Non-pigmented ciliary epithelial cell (primary cell): Measurements from ENCODE around the gene KIR2DL4.
"Not testable (repeated sequence)": the region's sequence is repeated elsewhere in the genome, so short reads cannot be mapped to it uniquely, and the experiment has no call there.

Experiments used
- DNase-seq: peaks from one replicate; pipeline ENCODE4 v3.0.0-alpha.2; 2010; ENCODE audit warnings: low read depth

Gene KIR2DL4

GRCh38 chr19:54804571-54804970, 1.2 kb downstream of the KIR2DL4 start:
- DNase-seq = no peak

- no peak for DNase-seq
These were observed 2.5 kb downstream of the KIR2DL4 start for GRCh38 chr19:54805665-54806515.

- no peak for DNase-seq
These were observed 3.1 kb downstream of the KIR2DL4 start for GRCh38 chr19:54806516-54806838.

DNA sequence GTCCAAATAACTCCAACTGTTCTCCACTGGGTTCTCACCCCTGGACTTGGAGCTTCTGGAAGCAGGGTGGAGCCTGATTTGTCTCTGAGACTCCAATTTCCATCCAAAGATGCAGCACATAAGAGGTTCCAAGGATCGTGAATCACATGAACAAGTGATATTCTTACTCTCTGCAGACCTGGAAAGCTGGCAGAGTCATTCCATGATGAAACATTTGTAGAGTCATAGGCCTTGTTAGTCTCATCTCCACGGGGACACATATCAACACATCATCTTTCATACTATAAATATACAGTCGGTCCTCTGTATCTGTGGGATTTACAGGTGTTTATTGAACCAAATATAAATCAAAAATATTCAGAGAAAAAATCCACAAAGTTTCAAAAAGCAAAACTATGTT, 11.2 kb downstream of the KIR2DL4 start:
- DNase-seq = not testable (repeated sequence)

DNA sequence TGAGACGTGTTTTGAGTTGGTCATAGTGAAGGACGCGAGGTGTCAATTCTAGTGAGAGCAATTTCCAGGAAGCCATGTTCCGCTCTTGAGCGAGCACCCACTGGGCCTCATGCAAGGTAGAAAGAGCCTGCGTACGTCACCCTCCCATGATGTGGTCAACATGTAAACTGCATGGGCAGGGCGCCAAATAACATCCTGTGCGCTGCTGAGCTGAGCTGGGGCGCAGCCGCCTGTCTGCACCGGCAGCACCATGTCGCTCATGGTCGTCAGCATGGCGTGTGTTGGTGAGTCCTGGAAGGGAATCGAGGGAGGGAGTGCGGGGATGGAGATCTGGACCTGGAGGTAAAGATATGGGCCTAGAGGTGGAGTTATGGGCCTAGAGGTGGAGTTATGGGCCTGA, 12.8 kb downstream of the KIR2DL4 start, which contains the start of gene KIR3DL1:
Gene KIR3DL1 (plus strand): TSS at position 218 of the 400 bp plus-strand sequence.
- not testable (repeated sequence) for DNase-seq

DNA sequence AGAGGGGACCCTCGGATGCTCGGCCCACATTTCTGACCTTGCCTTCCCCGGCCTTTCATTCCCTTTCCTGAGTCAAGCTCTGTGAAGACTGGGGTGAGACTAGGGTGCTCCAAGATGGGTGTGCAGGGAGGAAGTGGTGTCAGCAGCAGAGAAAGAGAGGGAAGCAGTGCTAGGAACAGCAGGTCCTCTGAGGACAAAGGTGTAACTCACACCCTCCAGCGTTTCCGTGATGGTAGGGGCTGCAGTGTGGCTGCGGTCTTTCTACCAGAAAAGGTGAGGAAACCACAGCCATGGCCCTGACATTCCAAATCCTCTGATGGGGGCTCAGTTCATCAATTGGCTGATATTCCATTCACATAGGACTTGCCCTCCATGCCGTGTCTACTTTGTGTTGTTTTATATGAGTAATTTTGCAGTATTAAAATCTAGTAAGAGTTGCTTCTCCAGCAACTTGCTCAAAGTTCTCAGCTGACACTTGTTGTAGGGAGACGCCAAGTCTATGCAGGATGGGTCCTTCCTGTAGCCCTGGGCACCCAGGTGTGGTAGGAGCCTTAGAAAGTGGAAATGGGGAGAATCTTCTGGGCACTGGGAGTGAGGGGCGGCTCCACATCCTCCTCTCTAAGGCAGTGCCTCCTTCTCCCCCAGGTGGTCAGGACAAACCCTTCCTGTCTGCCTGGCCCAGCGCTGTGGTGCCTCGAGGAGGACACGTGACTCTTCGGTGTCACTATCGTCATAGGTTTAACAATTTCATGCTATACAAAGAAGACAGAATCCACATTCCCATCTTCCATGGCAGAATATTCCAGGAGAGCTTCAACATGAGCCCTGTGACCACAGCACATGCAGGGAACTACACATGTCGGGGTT, 14.5 kb downstream of the KIR2DL4 start:
- no peak for DNase-seq

- DNase-seq = not testable (repeated sequence)
These were observed 21.0 kb downstream of the KIR2DL4 start for GRCh38 chr19:54824416-54824815.

DNA sequence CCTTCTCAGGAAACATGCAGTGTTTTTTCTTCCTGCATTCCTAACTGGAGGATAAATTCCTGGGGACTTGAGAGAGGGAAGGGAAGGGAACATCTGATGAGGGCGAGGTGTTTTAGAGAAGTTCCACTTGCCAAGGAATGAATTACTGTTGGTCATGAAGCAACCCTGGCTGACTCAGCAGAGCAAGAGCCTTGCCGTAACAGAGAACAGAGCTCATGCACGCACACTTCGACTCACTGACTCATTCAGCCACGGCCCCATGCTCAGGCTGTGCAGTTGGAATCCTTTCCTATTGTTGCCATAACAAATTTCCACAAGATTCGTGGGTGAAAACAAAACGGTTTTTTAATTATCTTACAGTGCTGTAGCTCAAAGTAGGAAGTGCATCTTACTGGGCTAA, 21.9 kb downstream of the KIR2DL4 start:
- DNase-seq = not testable (repeated sequence)

GRCh38 chr19:54828064-54828463, 24.7 kb downstream of the KIR2DL4 start:
- not testable (repeated sequence) for DNase-seq

GRCh38 chr19:54832496-54832895, 29.1 kb downstream of the KIR2DL4 start, which contains the start of gene KIR2DS4:
Gene KIR2DS4 (plus strand): TSS chr19:54832676.
- not testable (repeated sequence) for DNase-seq

DNA sequence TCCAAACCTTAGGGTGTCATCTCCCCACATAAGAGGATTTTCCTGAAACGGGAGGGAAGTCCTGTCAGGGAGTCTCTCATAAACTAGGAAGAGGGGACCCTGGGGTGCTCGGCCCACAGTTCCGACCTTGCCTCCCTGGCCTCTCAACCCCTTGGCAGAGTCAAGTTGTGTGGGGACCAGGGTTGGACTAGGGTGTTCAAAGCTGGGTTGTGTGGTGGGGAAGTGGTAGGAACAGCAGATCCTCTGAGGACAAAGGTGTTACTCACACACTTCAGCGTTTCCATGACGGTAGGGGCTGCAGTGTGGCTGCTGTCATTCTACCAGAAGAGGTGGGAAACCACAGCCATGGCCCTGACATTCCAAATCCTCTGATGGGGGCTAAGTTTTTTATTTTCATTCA, 31.7 kb downstream of the KIR2DL4 start:
- not testable (repeated sequence) for DNase-seq

DNA sequence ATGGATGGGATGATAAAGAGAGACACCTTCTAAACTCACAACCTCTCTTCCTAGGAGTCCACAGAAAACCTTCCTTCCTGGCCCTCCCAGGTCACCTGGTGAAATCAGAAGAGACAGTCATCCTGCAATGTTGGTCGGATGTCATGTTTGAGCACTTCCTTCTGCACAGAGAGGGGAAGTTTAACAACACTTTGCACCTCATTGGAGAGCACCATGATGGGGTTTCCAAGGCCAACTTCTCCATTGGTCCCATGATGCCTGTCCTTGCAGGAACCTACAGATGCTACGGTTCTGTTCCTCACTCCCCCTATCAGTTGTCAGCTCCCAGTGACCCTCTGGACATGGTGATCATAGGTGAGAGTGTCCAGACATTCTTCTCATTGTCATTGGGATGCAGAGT, 34.1 kb downstream of the KIR2DL4 start:
- DNase-seq = not testable (repeated sequence)

GRCh38 chr19:54843171-54843570, 39.8 kb downstream of the KIR2DL4 start:
- DNase-seq = not testable (repeated sequence)

GRCh38 chr19:54850061-54850640, 46.7 kb downstream of the KIR2DL4 start, which contains the start of gene KIR3DL2:
Gene KIR3DL2 (plus strand): TSS chr19:54850443. CDS start chr19:54850476, 33 bp downstream.
- DNase-seq = not testable (repeated sequence)

DNA sequence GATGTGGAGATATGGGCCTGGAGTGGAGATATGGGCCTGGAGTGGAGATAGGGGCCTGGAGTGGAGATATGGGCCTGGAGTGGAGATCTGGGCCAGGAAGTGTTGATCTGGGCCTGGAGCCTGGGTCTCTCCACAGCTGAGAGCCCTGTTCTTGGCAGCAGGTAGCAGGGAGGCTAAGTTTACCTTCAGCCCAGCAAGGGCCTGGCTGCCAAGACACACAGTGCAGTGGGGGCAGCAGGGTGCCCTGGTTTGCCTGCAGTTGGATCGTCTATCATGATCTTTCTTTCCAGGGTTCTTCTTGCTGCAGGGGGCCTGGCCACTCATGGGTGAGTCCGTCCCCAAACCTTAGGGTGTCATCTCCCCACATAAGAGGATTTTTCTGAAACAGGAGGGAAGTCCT, 47.5 kb downstream of the KIR2DL4 start:
- DNase-seq = no peak

GRCh38 chr19:54851353-54851752, 47.9 kb downstream of the KIR2DL4 start:
- DNase-seq = no peak

GRCh38 chr19:54855241-54855640, 51.8 kb downstream of the KIR2DL4 start:
- not testable (repeated sequence) for DNase-seq

DNA sequence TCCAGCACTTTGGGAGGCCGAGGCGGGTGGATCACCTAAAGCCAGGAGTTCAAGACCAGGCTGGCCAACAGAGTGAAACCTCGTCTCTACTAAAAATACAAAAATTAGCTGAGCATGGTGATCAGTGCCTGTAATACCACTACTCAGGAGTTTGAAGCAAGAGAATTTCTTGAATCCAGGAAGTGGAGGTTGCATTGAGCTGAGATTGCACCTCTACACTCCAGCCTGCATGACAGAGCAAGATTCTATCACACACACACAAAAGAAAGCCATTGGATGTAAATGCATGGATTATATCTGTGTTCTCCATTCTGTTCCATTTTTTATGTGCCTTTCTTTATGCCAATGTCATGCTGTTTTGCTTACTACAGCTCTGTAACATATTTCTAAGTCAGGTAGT, 55.1 kb downstream of the KIR2DL4 start:
- DNase-seq = not testable (repeated sequence)

GRCh38 chr19:54859421-54859820, 56.0 kb downstream of the KIR2DL4 start:
- DNase-seq = not testable (repeated sequence)

DNA sequence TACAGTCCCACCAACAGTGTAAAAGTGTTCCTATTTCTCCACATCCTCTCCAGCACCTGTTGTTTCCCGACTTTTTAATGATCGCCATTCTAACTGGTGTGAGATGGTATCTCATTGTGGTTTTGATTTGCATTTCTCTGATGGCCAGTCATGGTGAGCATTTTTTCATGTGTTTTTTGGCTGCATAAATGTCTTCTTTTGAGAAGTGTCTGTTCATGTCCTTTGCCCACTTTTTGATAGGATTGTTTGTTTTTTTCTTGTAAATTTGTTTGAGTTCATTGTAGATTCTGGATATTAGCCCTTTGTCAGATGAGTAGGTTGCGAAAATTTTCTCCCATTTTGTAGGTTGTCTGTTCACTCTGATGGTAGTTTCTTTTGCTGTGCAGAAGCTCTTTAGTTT, 60.0 kb downstream of the KIR2DL4 start:
- not testable (repeated sequence) for DNase-seq
